ENCODE measurements around the gene CNOT6L. TPM values are rescaled to one million over a fixed set of nuclear protein-coding genes. Genes with fewer than 3 reads are reported as not detected.
A peak's percentile ranks its signal among the peaks of the same experiment; 100 is the strongest.
"Not testable (repeated sequence)": the region's sequence is repeated elsewhere in the genome, so short reads cannot be mapped to it uniquely, and the experiment has no call there.

The CNOT6L gene
- total RNA-seq (2014; rRNA removed; shearing (Covaris generic)): 26.0 and 31.9 TPM in 2 replicates

- Histone ChIP-seq H3K27ac (peak within 1 kb of the TSS; percentile 92), H3K4me1 (no peaks in the 10 kb centered on the region), H3K4me3 (peak within 1 kb of the TSS; percentile 100), H3K36me3 (no peaks in the 10 kb centered on the region), H3K27me3 (no peaks in the 10 kb centered on the region), H3K9me3 (replicated peaks) (no peaks in the 10 kb centered on the region)
- DNase-seq: peak; percentile 71 to 81
Observed at GRCh38 chr4:77818602-77819403, at the start of gene CNOT6L. Gene CNOT6L, minus strand, starts transcription at chr4:77819368. Its CDS starts 60 bp downstream, at chr4:77819308.

- Histone ChIP-seq H3K9me3 (replicated peaks) (no peaks in the 10 kb centered on the region), H3K4me1 (peaks cover 5% of the 10 kb centered on the region; the same call in 1 of the 2 replicates), H3K27me3 (no peaks in the 10 kb centered on the region), H3K36me3 (0 out of 2 replicates have a peak, but pooled peaks cover 5% of the 10 kb centered on the region), H3K27ac (no peak overlapping the region), H3K4me3 (no peak overlapping the region)
- no peak for DNase-seq
Observed at GRCh38 chr4:77865259-77865658, 46.1 kb upstream of the CNOT6L start.

- Histone ChIP-seq H3K4me3 (peak overlapping the region; percentile 65), H3K27ac (peak overlapping the region; percentile 72; the same call in 1 of the 2 replicates)
- not testable (repeated sequence) for DNase-seq; H3K36me3 ChIP-seq; H3K9me3 ChIP-seq (replicated peaks); H3K4me1 ChIP-seq; H3K27me3 ChIP-seq
Observed at GRCh38 chr4:77863341-77863740, 44.2 kb upstream of the CNOT6L start.

DNA sequence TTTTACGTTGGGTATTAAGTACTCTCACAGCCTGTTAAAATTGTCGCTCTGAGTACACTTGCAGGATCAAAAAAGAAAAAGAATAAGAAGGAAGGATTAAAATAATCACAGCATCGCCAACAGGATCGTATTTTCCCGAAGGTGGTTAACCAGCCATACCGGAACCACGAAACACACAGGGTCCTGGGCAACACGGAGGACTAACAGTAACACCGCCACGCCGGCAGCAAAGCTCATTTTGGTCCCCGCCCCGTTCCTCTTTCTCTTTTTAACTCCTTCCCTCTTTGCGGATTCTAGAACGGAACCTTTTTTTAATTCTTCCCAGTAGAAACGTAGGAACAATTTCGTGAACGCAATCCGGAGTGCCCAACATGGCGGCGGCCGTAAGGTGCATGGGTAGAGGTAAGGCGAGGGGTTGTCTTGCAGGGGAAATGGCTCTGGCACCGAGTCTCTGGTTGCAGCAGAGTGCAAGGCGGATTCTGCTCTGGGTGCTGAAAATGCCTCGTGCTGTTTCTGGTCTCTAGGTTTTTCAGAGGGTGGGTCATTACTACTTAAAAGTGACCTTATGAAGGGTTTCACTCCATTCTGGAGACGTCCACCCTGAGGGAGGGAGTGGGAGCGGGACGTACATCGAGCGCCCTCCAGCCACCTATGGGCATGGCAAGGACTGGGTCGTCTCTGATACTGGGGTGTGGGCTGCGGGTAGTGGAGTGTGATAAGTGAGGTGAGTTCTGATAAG, 43.5 kb upstream of the CNOT6L start, which contains the start of gene MRPL1:
TSS of gene MRPL1 (plus strand) at position 353 of the 739 bp plus-strand sequence. CDS start at position 372, 19 bp downstream.
- peak; percentile 95 to 98 for DNase-seq
- Histone ChIP-seq H3K27ac (peak within 1 kb of the TSS; percentile 72), H3K9me3 (replicated peaks) (no peaks in the 10 kb centered on the region), H3K4me1 (peaks cover 5% of the 10 kb centered on the region; the same call in 1 of the 2 replicates), H3K27me3 (no peaks in the 10 kb centered on the region), H3K4me3 (peak within 1 kb of the TSS; percentile 65), H3K36me3 (0 out of 2 replicates have a peak, but pooled peaks cover 5% of the 10 kb centered on the region)

DNA sequence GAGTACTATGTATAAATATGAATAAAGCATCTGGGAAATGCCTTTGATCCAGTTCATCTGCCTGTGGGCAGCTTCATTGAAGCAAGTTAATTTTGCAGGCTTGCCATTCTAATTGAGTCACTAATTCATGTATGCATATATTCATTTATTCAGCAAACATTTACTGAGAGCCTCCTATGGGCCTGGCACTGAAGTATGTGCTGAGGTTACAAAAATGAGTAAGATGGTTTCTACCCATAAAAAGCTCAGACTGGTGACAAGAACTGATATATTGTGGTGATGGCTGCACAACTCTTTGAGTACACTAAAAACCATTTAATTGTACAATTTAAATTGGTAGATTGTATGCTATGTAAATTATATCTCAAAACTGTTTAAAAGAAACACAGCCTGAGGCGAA, 42.3 kb upstream of the CNOT6L start:
- H3K36me3 ChIP-seq: no peaks in the 10 kb centered on the region
- no peaks in the 10 kb centered on the region for H3K9me3 ChIP-seq (replicated peaks)
- H3K27ac ChIP-seq: peak overlapping the region; percentile 72
- peak in 1 of 2 experiments; percentile 26 for DNase-seq
- peaks cover 5% of the 10 kb centered on the region; the same call in 1 of the 2 replicates for H3K4me1 ChIP-seq
- H3K4me3 ChIP-seq: peak overlapping the region; percentile 65
- no peaks in the 10 kb centered on the region for H3K27me3 ChIP-seq

DNA sequence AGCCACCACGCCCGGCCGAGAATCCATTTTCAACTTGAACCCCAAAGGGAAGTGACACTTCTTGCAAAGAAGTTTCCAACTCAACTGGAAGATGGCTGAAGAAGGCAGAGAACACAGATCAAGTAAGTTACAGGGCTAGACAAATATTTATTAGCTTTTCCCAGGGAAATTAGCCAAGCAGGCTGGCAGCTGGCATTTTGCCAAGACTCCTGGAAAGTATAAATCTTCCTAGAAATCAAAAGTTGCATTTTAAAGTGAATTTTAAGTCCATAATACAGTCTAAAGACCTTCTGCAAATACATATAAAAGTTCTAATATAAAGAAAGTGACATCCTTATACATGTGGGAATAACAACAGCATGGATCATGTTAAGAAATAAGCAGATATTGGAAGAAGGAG, 40.1 kb upstream of the CNOT6L start:
- Histone ChIP-seq H3K36me3 (no peaks in the 10 kb centered on the region), H3K27me3 (no peaks in the 10 kb centered on the region), H3K27ac (no peak overlapping the region), H3K4me3 (no peak overlapping the region), H3K4me1 (peaks cover 5% of the 10 kb centered on the region; the same call in 1 of the 2 replicates), H3K9me3 (replicated peaks) (no peaks in the 10 kb centered on the region)
- DNase-seq: peak in 1 of 2 experiments; percentile 24

- no peaks in the 10 kb centered on the region for H3K36me3 ChIP-seq
- no peaks in the 10 kb centered on the region; the same call in none of the 2 replicates for H3K4me1 ChIP-seq
- DNase-seq: no peak
- no peak overlapping the region for H3K27ac ChIP-seq
- no peaks in the 10 kb centered on the region for H3K27me3 ChIP-seq
- H3K4me3 ChIP-seq: no peak overlapping the region
- H3K9me3 ChIP-seq (replicated peaks): no peaks in the 10 kb centered on the region
Observed at GRCh38 chr4:77856152-77856551, 37.0 kb upstream of the CNOT6L start.

DNA sequence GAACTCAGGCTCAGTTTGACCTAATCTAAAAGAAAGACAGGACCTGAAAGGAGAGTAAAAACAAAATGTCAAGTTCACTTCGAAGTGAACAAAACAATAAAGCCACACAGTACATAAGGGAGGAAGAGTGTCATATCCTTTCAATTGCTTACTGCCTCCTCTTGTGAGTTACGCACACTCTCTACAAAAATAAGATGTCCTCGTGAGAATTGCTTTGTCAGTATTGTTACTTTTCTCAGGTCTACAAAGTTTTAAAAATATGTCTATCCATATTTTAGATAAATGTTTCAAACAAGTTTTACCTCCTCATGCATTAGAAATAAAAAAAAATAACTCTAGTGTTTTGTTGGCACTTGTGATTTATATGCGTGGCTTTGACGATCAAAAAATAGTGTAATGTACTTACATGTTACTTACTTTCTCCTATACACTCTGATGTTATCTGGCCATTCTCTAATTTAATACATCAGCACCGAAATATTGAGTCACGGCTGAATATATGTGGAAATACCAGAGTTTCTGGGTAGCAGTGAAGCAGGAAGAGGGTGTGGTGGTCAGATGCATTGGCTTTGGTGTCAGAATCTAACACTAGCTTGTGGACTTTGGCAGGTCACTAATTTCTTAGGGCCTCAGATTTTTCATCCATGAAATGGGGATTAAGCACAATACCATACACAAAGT, 35.4 kb upstream of the CNOT6L start:
- no peak for DNase-seq
- H3K4me1 ChIP-seq: peaks cover 7% of the 10 kb centered on the region
- H3K27ac ChIP-seq: no peak overlapping the region
- H3K27me3 ChIP-seq: no peaks in the 10 kb centered on the region
- no peaks in the 10 kb centered on the region for H3K9me3 ChIP-seq (replicated peaks)
- no peaks in the 10 kb centered on the region for H3K36me3 ChIP-seq
- H3K4me3 ChIP-seq: no peak overlapping the region

- DNase-seq: peak in 1 of 2 experiments; percentile 28
- Histone ChIP-seq H3K9me3 (replicated peaks) (no peaks in the 10 kb centered on the region), H3K4me1 (peaks cover 12% of the 10 kb centered on the region), H3K36me3 (no peaks in the 10 kb centered on the region), H3K27me3 (no peaks in the 10 kb centered on the region), H3K27ac (no peak overlapping the region), H3K4me3 (no peak overlapping the region)
Observed at GRCh38 chr4:77852892-77853495, 33.8 kb upstream of the CNOT6L start.

DNA sequence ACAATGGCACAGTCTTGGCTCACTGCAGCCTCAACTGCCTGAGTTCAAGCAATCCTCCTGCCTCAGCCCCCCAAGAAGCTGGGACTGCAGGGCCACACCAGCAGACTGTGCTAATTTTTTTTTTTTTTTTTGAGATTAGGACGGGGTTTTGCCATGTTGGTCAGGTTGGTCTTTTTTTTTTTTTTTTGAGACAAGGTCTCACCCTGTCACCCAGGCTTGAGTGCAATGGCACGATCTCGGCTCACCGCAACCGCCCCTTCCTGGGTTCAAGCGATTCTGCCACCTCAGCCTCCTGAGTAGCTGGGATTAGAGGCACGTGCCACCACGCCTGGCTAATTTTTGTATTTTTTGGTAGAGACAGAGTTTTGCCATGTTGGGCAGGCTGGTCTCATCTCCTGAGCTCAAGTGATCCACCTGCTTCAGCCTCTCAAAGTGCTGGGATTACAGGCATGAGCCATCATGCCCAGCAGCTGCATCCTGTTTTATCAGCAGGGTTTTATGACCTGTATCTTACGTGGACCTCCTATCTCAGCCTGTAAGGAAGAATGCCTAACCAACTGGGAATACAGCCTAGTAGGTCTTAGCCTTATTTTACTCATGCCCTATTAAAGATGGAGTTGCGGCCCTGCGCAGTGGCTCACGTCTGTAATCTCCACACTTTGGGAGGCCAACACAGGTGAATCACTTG, 30.3 kb upstream of the CNOT6L start:
- peak; percentile 85 to 94 for DNase-seq
- H3K9me3 ChIP-seq (replicated peaks): no peaks in the 10 kb centered on the region
- H3K36me3 ChIP-seq: no peaks in the 10 kb centered on the region
- no peak overlapping the region for H3K4me3 ChIP-seq
- H3K27me3 ChIP-seq: no peaks in the 10 kb centered on the region
- peak overlapping the region; percentile 70 for H3K27ac ChIP-seq
- H3K4me1 ChIP-seq: peaks cover 12% of the 10 kb centered on the region

- H3K9me3 ChIP-seq (replicated peaks): no peaks in the 10 kb centered on the region
- DNase-seq: no peak
- H3K27me3 ChIP-seq: no peaks in the 10 kb centered on the region
- H3K4me3 ChIP-seq: no peak overlapping the region
- H3K27ac ChIP-seq: no peak overlapping the region
- H3K36me3 ChIP-seq: no peaks in the 10 kb centered on the region
- H3K4me1 ChIP-seq: peaks cover 12% of the 10 kb centered on the region
Observed at GRCh38 chr4:77848508-77848907, 29.3 kb upstream of the CNOT6L start.

DNA sequence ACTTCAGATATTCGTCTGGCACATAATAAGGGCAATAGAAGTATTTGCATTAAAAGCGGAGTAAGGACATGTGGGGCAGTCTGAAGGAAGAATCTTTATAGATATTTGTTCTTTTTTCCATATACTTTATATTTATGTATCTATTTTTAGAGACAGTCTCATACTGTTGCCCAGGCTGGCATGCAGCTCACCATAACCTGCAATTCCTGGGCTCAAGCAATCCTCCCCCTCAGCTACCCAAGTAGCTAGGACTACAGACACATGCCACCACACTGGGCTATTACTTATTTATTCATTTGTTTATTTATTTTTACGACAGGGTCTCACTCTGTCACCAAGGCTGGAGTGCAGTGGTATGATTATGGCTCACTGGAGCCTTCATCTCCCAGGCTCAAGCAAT, 26.8 kb upstream of the CNOT6L start:
- Histone ChIP-seq H3K4me3 (no peak overlapping the region), H3K4me1 (peaks cover 12% of the 10 kb centered on the region)
- no peak for DNase-seq

DNA sequence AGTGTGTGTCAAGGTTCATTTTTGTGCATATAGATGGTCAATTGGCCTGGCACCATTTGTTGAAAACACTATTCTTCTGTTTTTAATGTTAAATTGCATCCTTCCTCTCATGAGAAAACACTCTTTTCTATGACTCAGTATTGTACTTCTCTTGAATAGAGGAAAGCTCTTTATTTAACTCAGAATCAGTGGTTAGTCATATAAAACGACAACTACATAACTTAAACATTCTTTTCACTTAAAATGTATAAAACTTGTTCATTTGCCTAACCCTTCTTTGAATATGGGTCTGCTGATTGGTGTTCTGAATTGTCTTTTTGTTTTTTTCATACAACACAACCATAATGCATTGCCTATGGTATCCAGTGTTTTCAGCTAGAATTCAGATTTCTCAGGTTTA, 26.2 kb upstream of the CNOT6L start:
- no peak for DNase-seq
- Histone ChIP-seq H3K27ac (no peak overlapping the region), H3K36me3 (no peaks in the 10 kb centered on the region), H3K27me3 (no peaks in the 10 kb centered on the region), H3K9me3 (replicated peaks) (no peaks in the 10 kb centered on the region), H3K4me1 (peaks cover 12% of the 10 kb centered on the region), H3K4me3 (no peak overlapping the region)

More for the DNA sequence above, 26.8 kb upstream of the CNOT6L start:
- H3K9me3 ChIP-seq (replicated peaks): no peaks in the 10 kb centered on the region
- no peak overlapping the region for H3K27ac ChIP-seq
- H3K36me3 ChIP-seq: no peaks in the 10 kb centered on the region
- no peaks in the 10 kb centered on the region for H3K27me3 ChIP-seq

- no peak for DNase-seq
- no peaks in the 10 kb centered on the region for H3K9me3 ChIP-seq (replicated peaks)
Observed at GRCh38 chr4:77844363-77844762, 25.2 kb upstream of the CNOT6L start.

More at GRCh38 chr4:77844363-77844762, 25.2 kb upstream of the CNOT6L start:
- Histone ChIP-seq H3K36me3 (no peaks in the 10 kb centered on the region), H3K4me3 (no peak overlapping the region), H3K27me3 (no peaks in the 10 kb centered on the region), H3K27ac (no peak overlapping the region), H3K4me1 (peaks cover 5% of the 10 kb centered on the region)

All from SJCRH30 (cell line).